PC-9 (cell line): Measurements from ENCODE around the gene PTPRF.

Experiments
- EZH2 ChIP-seq: fragments of 200-600 bp; sonication (generic); IDR thresholded peaks from 2 replicates; pipeline ENCODE4 v1.8.0; 2017; ENCODE audit warnings: antibody characterized with exemption, low read depth
- TF ChIP-seq, protein P1 (sequence below): fragments of 200-600 bp; sonication (generic); conservative IDR thresholded peaks from 2 replicates; pipeline ENCODE4 v1.6.1; 2017; ENCODE audit warnings: mixed run types, antibody characterized with exemption, mild to moderate bottlenecking, moderate library complexity

- TF ChIP-seq, protein P1, sequence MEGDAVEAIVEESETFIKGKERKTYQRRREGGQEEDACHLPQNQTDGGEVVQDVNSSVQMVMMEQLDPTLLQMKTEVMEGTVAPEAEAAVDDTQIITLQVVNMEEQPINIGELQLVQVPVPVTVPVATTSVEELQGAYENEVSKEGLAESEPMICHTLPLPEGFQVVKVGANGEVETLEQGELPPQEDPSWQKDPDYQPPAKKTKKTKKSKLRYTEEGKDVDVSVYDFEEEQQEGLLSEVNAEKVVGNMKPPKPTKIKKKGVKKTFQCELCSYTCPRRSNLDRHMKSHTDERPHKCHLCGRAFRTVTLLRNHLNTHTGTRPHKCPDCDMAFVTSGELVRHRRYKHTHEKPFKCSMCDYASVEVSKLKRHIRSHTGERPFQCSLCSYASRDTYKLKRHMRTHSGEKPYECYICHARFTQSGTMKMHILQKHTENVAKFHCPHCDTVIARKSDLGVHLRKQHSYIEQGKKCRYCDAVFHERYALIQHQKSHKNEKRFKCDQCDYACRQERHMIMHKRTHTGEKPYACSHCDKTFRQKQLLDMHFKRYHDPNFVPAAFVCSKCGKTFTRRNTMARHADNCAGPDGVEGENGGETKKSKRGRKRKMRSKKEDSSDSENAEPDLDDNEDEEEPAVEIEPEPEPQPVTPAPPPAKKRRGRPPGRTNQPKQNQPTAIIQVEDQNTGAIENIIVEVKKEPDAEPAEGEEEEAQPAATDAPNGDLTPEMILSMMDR: no peak
- TF ChIP-seq EZH2: no peak
Measured at GRCh38 chr1:43613075-43613942, 82.6 kb downstream of the PTPRF start.
